Measurements from ENCODE around the gene FRMPD2.

Gene FRMPD2

GRCh38 chr10:48273741-48274140, 755 bp downstream of the FRMPD2 start:
- Histone ChIP-seq H3K4me3 (ENCODE audit: low read depth, low read length, poor library complexity, severe bottlenecking) (no peak overlapping the region), H3K9me3 (ENCODE audit: low read length) (no peaks in the 10 kb centered on the region), H3K4me1 (ENCODE audit: insufficient read depth, low read length, severe bottlenecking) (no peaks in the 10 kb centered on the region), H3K27ac (ENCODE audit: low read depth, low read length, poor library complexity, severe bottlenecking) (no peak overlapping the region), H3K4me2 (ENCODE audit: low read length) (no peak overlapping the region), H3K9ac (ENCODE audit: low read length) (no peak overlapping the region), H3F3A (ENCODE audit: insufficient read depth, low read length) (no peaks in the 10 kb centered on the region), H2AFZ (ENCODE audit: low read length) (no peak overlapping the region), H3K9me2 (ENCODE audit: low read depth, low read length) (no peaks in the 10 kb centered on the region), H3K79me2 (ENCODE audit: insufficient read depth, low read length) (no peaks in the 10 kb centered on the region), H3K36me3 (ENCODE audit: insufficient read depth, low read length) (no peaks in the 10 kb centered on the region), H3K27me3 (ENCODE audit: insufficient read depth, low read length) (no peaks in the 10 kb centered on the region), H4K20me1 (ENCODE audit: insufficient read depth, low read length) (no peaks in the 10 kb centered on the region)
- TF ChIP-seq EZH2 (IDR thresholded peaks at IDR 0.05; ENCODE audit: borderline replicate concordance, low read length) = no peak
- TF ChIP-seq CTCF (IDR thresholded peaks at IDR 0.05; ENCODE audit: low read length) = no peak

GRCh38 chr10:48272682-48273081, 1.8 kb downstream of the FRMPD2 start:
- H2AFZ ChIP-seq (ENCODE audit: low read length) = no peak overlapping the region
- no peaks in the 10 kb centered on the region for H3K9me3 ChIP-seq (ENCODE audit: low read length)
- no peak overlapping the region for H3K27ac ChIP-seq (ENCODE audit: low read depth, low read length, poor library complexity, severe bottlenecking)
- no peaks in the 10 kb centered on the region for H3K36me3 ChIP-seq (ENCODE audit: insufficient read depth, low read length)
- no peaks in the 10 kb centered on the region for H3F3A ChIP-seq (ENCODE audit: insufficient read depth, low read length)
- no peak overlapping the region for H3K4me2 ChIP-seq (ENCODE audit: low read length)
- H3K4me1 ChIP-seq (ENCODE audit: insufficient read depth, low read length, severe bottlenecking) = no peaks in the 10 kb centered on the region
- H3K79me2 ChIP-seq (ENCODE audit: insufficient read depth, low read length) = no peaks in the 10 kb centered on the region
- no peak for TF ChIP-seq CTCF (IDR thresholded peaks at IDR 0.05; ENCODE audit: low read length)
- no peak for TF ChIP-seq EZH2 (IDR thresholded peaks at IDR 0.05; ENCODE audit: borderline replicate concordance, low read length)
- H4K20me1 ChIP-seq (ENCODE audit: insufficient read depth, low read length) = no peaks in the 10 kb centered on the region
- no peak overlapping the region for H3K4me3 ChIP-seq (ENCODE audit: low read depth, low read length, poor library complexity, severe bottlenecking)
- no peak overlapping the region for H3K9ac ChIP-seq (ENCODE audit: low read length)
- H3K27me3 ChIP-seq (ENCODE audit: insufficient read depth, low read length) = no peaks in the 10 kb centered on the region
- H3K9me2 ChIP-seq (ENCODE audit: low read depth, low read length) = no peaks in the 10 kb centered on the region

- H3K9me3 ChIP-seq (ENCODE audit: low read length) = no peaks in the 10 kb centered on the region
- no peak overlapping the region for H2AFZ ChIP-seq (ENCODE audit: low read length)
- TF ChIP-seq CTCF (IDR thresholded peaks at IDR 0.05; ENCODE audit: low read length) = no peak
- TF ChIP-seq EZH2 (IDR thresholded peaks at IDR 0.05; ENCODE audit: borderline replicate concordance, low read length) = no peak
- H3F3A ChIP-seq (ENCODE audit: insufficient read depth, low read length) = no peaks in the 10 kb centered on the region
- no peak overlapping the region for H3K4me2 ChIP-seq (ENCODE audit: low read length)
- no peaks in the 10 kb centered on the region for H3K4me1 ChIP-seq (ENCODE audit: insufficient read depth, low read length, severe bottlenecking)
- no peaks in the 10 kb centered on the region for H3K27me3 ChIP-seq (ENCODE audit: insufficient read depth, low read length)
- H4K20me1 ChIP-seq (ENCODE audit: insufficient read depth, low read length) = no peaks in the 10 kb centered on the region
- no peaks in the 10 kb centered on the region for H3K79me2 ChIP-seq (ENCODE audit: insufficient read depth, low read length)
- H3K9me2 ChIP-seq (ENCODE audit: low read depth, low read length) = no peaks in the 10 kb centered on the region
- H3K9ac ChIP-seq (ENCODE audit: low read length) = no peak overlapping the region
- no peak overlapping the region for H3K4me3 ChIP-seq (ENCODE audit: low read depth, low read length, poor library complexity, severe bottlenecking)
- no peaks in the 10 kb centered on the region for H3K36me3 ChIP-seq (ENCODE audit: insufficient read depth, low read length)
- no peak overlapping the region for H3K27ac ChIP-seq (ENCODE audit: low read depth, low read length, poor library complexity, severe bottlenecking)
Observed at GRCh38 chr10:48271047-48271730, 3.3 kb downstream of the FRMPD2 start.
